ENCODE measurements around the gene CAPZB. TPM values are rescaled to one million over a fixed set of nuclear protein-coding genes. Genes with fewer than 3 reads are reported as not detected.

Gene CAPZB
- total RNA-seq, 1 donor from 2014 or later = 189 TPM

DNA sequence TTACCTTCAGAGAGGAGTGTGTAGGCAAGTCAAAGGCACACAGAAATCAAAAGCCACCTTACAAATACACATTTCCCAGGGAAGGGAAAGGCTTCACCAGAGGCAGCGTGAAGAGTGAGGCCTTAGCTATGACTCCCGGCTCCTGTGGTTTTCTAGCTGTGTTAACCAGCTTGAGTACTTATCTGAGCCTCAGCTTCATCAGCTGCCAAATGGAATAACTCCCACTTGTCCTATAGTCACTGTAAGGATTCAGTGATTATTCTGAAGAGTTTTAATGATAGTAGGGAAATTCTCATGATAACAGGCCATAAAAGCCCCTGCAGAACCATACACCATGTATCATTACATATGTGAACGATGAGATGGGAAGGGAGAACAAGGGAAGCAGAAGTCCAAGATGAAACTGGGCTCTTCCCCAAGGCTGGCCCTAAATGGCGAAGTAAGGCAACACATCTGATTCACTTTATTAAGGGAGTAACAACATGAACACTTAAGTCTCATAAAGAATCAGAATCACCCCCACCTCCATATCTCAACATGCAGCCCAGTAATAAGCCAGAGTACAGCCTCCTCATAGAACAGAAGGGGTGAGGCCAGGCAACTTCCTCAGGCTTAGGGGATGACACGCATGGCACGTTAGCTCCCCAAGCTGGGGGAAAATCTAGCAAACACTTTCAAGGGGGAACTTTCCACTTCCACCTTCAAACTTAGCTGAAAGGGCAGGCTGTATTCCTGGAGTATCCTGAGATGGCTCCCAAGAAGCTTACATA, 109.5 kb downstream of the CAPZB start:
- Mint-ChIP-seq H3K4me3 (ENCODE audit: low read depth) (no peak overlapping the region), H3K4me1 (ENCODE audit: low read depth) (no peaks in the 10 kb centered on the region), H3K27ac (no peak overlapping the region), H3K9me3 (ENCODE audit: low read depth) (no peaks in the 10 kb centered on the region), H3K36me3 (ENCODE audit: insufficient read depth) (peaks cover 19% of the 10 kb centered on the region), H3K27me3 (no peaks in the 10 kb centered on the region)
- no peak for DNase-seq (ENCODE audit: low spot score, unreplicated experiment)
- TF ChIP-seq, protein P1, sequence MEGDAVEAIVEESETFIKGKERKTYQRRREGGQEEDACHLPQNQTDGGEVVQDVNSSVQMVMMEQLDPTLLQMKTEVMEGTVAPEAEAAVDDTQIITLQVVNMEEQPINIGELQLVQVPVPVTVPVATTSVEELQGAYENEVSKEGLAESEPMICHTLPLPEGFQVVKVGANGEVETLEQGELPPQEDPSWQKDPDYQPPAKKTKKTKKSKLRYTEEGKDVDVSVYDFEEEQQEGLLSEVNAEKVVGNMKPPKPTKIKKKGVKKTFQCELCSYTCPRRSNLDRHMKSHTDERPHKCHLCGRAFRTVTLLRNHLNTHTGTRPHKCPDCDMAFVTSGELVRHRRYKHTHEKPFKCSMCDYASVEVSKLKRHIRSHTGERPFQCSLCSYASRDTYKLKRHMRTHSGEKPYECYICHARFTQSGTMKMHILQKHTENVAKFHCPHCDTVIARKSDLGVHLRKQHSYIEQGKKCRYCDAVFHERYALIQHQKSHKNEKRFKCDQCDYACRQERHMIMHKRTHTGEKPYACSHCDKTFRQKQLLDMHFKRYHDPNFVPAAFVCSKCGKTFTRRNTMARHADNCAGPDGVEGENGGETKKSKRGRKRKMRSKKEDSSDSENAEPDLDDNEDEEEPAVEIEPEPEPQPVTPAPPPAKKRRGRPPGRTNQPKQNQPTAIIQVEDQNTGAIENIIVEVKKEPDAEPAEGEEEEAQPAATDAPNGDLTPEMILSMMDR (IDR thresholded peaks at IDR 0.05; ENCODE audit: unreplicated experiment) = no peak

DNA sequence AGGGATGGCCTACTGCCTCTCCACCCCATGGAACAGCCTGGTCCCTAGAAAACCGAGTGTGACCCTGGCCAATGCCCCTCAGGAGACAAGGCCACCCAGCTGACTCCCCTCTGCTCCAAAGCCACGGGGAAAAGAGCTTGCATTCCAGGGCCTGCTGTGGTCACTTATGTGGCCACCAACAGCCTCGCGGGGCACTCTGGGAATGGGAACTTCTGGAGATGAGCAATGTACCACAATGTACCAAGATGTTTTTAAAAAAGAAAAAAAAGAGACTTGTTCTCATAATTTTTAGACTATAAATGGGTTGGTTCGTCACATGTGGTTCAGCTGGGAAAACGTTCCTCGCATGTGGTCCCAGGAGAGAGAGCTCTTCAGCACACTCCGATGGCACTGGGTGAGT, 110.4 kb downstream of the CAPZB start:
- TF ChIP-seq, protein P1 (IDR thresholded peaks at IDR 0.05; ENCODE audit: unreplicated experiment) = no peak

DNA sequence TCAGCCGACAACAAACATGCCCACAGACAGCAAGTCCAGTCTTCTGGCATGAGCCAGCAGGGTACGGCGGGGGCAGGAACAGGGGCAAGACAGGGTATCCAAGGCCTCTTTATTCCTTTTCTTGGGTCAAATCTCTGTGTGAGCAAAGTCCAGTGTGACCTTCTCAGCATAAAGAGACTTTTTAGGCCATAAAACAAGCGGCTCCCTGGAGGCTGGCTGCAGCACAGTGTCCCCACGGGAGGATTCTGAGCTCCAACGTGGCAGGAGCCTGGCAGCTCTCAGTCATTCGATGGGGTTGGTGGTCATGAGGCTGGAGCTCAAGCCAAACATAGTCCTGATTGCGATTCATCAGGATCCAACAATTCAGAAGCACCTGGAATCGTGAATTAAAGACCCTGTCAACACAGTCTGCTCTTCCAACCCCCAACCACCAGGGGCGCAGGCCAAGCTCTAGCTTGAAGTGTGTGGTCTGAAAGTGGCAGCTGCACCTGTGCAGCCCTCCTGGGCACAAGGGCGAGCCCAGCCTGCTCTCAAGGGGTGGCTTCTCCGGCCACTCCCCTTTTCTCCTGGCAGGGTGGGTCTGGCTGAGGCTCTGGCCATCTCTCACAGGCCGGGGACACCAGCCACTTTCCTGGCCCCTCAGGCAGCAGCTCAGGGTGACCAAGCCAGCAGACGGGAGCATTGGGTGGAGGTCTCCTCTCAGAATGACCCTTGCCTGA, 111.1 kb downstream of the CAPZB start:
- H3K27ac Mint-ChIP-seq = no peak overlapping the region
- TF ChIP-seq, protein P1 (IDR thresholded peaks at IDR 0.05; ENCODE audit: unreplicated experiment) = peak; percentile 73
- peaks cover 16% of the 10 kb centered on the region for H3K36me3 Mint-ChIP-seq (ENCODE audit: insufficient read depth)
- H3K9me3 Mint-ChIP-seq (ENCODE audit: low read depth) = no peaks in the 10 kb centered on the region
- no peaks in the 10 kb centered on the region for H3K27me3 Mint-ChIP-seq
- H3K4me1 Mint-ChIP-seq (ENCODE audit: low read depth) = no peaks in the 10 kb centered on the region
- DNase-seq (ENCODE audit: low spot score, unreplicated experiment) = peak; percentile 30
- H3K4me3 Mint-ChIP-seq (ENCODE audit: low read depth) = no peak overlapping the region

More for the DNA sequence above, 110.4 kb downstream of the CAPZB start:
- H3K4me1 Mint-ChIP-seq (ENCODE audit: low read depth) = no peaks in the 10 kb centered on the region
- DNase-seq (ENCODE audit: low spot score, unreplicated experiment) = no peak
- peaks cover 19% of the 10 kb centered on the region for H3K36me3 Mint-ChIP-seq (ENCODE audit: insufficient read depth)
- peak overlapping the region; percentile 52 for H3K27ac Mint-ChIP-seq
- H3K9me3 Mint-ChIP-seq (ENCODE audit: low read depth) = no peaks in the 10 kb centered on the region
- H3K4me3 Mint-ChIP-seq (ENCODE audit: low read depth) = no peak overlapping the region
- H3K27me3 Mint-ChIP-seq = no peaks in the 10 kb centered on the region

DNA sequence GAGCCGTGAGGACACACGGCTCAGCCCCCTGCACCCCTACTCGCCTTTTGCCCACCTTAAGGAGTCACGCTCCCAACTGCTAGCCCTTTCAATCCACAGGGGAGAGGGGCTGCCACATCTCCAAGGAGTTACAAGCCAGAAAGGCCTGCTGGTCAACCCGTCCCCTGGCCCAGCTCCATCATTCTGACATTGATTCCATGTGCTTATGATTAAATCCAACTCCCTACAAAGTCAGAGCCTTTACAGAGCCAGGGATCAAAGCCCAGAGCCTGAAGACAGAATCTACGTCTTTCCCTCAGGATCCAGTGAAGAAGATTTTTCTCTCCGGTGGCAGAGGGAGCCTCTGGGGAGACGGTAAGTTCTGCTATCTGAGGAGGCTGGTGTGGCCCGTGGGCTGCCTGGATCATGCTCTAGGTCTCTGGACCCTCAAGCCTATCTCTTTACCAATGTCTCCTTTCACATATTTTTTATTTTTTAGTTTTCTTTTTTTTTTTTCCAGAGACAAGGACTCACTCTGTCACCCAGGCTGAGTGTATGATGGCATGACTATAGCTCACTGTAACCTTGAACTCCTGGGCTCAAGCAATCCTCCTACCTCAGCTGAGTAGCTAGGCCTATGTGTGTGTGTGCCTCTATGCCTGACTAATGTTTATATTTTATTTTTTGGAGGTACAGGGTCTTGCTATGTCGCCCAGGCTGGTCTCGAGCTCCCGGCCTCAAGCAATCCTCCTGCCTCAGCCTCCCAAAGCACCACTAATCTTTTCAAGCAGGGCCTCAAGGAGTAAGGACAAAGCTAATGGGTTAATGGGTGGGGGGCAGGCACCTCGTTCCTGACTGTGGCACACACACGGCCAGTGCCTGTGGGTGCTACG, 111.9 kb downstream of the CAPZB start:
- Mint-ChIP-seq H3K27ac (no peak overlapping the region), H3K36me3 (ENCODE audit: insufficient read depth) (peaks cover 15% of the 10 kb centered on the region)

More for the DNA sequence above, 111.9 kb downstream of the CAPZB start:
- TF ChIP-seq, protein P1 (IDR thresholded peaks at IDR 0.05; ENCODE audit: unreplicated experiment) = no peak
- H3K4me3 Mint-ChIP-seq (ENCODE audit: low read depth) = no peak overlapping the region
- no peaks in the 10 kb centered on the region for H3K4me1 Mint-ChIP-seq (ENCODE audit: low read depth)
- DNase-seq (ENCODE audit: low spot score, unreplicated experiment) = no peak
- H3K9me3 Mint-ChIP-seq (ENCODE audit: low read depth) = no peaks in the 10 kb centered on the region
- H3K27me3 Mint-ChIP-seq = no peaks in the 10 kb centered on the region

Measured in progenitor cell of endocrine pancreas (in vitro differentiated cells).